IPS-NIHi7 (cell line): Measurements from ENCODE around the gene STAMBP.
A peak's percentile ranks its signal among the peaks of the same experiment; 100 is the strongest.
"Not testable (repeated sequence)": the region's sequence is repeated elsewhere in the genome, so short reads cannot be mapped to it uniquely, and the experiment has no call there.

ENCODE experiments used
- DNase-seq: peaks from one replicate; pipeline ENCODE4 v3.0.0; 2012; ENCODE audit warnings: mixed read lengths; ENCODE audit errors: extremely low spot score

Gene STAMBP

GRCh38 chr2:73837847-73838585 is 9.3 kb downstream of the STAMBP start:
- DNase-seq: no peak

- DNase-seq: no peak
Measured at GRCh38 chr2:73838889-73839534, 10.3 kb downstream of the STAMBP start.

GRCh38 chr2:73839653-73840411 is 11.1 kb downstream of the STAMBP start:
- DNase-seq: no peak

DNA sequence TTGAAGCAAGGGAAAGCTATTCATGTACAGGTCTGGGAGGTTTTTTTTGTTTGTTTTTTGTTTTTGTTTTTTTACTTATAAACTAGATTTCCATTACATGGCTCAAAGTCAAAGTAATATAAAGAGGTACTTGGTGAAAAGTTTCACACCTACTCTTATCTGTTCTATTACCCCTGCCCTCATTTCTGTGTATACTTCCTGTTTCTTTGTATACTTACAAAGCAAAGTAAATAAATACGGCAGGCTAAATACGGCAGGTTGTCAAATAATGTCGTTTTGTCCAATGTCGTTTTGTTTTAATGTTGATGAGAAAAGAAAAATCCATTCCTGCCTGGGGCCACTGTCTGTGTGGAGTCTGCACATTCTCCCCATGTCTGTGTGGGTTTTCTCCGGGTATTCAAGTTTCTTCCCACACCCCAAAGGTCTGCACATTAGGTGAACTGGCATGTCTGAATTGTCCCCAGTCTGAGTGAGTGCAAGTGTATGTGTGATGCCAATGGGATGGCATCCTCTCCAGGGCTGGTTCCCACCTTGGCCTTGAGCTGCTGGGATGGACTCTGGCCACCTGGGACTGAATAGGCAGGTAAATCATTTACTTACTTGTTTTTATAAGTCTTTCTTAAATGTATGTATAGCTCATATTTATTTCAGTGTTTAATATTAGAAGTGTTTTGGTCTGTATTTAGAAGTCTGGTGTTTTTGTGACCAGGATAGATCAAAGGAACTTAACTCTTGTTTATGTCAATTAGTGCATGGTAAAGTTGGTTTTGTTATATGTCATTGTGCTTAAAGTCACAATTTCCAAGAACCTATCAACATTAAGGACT is 13.4 kb downstream of the STAMBP start:
- no peak for DNase-seq

DNA sequence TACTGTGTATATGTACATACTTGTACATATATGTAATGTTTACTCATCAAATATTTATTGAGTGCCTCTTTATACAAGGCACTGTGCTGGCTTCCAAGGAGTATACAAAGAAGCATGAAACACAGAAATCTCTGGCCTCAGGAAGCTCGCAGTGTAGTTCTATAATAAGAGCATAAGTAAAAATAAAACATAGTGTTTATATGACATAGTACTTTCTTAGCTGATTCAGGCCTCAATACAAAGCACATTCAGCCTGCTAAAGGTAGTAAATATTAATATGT is 13.9 kb downstream of the STAMBP start:
- no peak for DNase-seq

DNA sequence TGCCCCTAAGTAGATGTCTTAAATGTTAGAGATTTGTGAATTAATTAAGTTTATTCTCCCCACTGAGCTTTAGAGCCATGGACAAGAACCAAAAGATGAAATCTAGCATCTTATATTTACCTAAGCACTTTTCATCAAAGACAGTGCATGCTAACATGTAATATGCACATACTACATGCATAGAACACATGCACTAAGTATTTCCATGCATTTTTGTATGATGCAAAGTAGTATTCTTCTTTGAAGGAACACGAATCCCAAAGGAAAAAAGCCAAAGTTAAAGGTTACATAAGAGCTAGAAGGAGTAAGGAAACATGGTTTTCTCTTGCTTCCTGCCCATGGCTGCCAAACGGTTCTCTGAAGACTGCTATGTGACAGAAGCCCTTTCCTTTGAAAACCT is 15.3 kb downstream of the STAMBP start:
- no peak for DNase-seq

DNA sequence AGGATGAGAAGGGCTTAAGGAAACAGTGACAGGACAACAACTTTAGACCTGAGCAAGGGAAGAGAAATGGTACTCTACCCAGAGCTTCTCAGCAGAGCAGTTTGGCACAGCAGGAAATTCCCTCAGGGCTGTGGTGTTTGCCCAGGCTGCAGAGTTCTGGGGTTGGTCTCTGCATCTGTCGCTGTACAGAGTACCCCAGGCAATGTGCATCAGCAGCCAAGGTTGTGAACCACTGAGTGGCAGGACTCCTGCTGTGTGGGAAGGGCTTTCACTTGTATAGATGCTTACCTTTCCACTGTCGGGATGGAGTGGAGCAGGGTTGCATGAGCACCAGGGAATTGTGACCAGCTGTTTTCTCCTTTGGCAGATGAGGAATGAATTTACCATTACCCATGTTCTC is 21.2 kb downstream of the STAMBP start:
- no peak for DNase-seq

- peak; percentile 27 for DNase-seq
Measured at GRCh38 chr2:73851274-73851673, 22.5 kb downstream of the STAMBP start.

- DNase-seq: no peak
Measured at GRCh38 chr2:73852020-73852419, 23.3 kb downstream of the STAMBP start.

GRCh38 chr2:73855526-73855925 is 26.8 kb downstream of the STAMBP start:
- no peak for DNase-seq

GRCh38 chr2:73856214-73856613 is 27.5 kb downstream of the STAMBP start:
- DNase-seq: no peak

- DNase-seq: no peak
Measured at GRCh38 chr2:73859721-73860586, 31.2 kb downstream of the STAMBP start.

- DNase-seq: no peak
Measured at GRCh38 chr2:73862987-73863386, 34.2 kb downstream of the STAMBP start.

GRCh38 chr2:73868204-73868978 is 39.6 kb downstream of the STAMBP start:
- no peak for DNase-seq

DNA sequence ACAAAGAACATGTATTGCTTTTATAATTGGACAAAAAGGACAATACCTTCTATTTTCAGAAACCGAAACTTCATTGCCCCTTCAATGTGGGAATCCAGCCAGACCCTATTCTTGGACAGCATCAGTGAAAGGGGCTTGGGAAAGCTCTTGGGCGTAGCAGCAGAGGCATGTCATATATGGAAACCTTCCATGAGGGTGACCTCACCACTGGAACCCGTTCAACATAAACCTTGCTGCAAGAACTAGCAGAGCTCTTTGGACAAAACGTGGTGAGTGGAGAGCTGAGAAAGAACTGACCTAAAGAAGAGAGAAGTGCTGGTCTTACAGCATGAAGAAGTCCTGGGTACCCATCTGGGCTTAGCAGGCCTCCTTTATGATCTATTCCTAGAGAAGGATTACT is 41.3 kb downstream of the STAMBP start:
- no peak for DNase-seq

- DNase-seq: no peak
Measured at GRCh38 chr2:73877071-73877802, 48.5 kb downstream of the STAMBP start.

GRCh38 chr2:73877984-73878383 is 49.2 kb downstream of the STAMBP start:
- not testable (repeated sequence) for DNase-seq

DNA sequence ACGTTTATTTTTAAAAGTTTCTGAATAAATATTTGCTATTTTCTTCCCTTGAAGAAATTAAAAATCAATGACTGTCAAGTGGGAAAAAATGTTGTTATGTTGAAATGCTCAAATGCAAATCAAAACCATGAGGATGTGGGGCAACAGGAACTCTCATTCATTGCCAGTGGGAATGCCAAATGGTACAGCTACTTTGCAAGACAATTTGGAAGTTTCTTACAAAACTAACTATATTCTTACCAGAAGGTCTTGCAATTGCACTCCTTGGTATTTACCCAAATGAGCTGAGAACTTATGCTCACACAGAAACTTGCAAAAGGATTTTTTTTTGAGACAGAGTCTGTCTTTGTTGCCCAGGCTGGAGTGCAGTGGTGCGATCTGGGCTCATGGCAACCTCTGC is 56.6 kb downstream of the STAMBP start:
- DNase-seq: no peak

- DNase-seq: no peak
Measured at GRCh38 chr2:73886357-73886756, 57.6 kb downstream of the STAMBP start.
